ENCODE data around the gene SPEG.

The SPEG gene

DNA sequence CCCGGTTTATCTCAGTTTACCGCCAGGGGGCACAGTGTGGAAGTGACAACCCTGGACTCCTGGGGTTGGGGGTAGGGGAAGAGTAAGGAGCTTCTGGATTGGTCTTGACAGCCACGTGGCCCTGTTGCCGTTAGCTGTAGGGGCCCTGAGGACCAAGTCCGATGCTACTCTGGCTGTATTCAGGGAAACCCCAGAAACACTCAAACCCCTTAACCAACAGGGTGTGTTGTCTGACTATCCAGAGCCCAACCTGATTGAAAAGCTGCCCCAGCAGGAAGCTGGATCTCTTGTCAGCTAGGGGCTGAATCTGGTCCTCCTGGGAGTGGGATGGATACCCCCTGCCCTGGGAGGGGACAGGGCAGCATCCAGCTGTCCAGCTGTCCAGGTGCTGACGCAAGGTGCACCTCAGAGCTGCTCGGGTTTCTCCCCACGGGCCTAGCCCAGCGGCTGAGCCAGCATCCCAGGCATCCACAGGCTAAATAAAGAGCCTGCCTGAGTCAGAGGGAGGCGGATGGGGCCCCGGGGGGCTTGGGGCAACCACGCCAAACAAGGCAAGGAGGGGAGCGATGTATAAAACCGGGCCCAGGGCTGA lies 61.0 kb downstream of the SPEG start:
- H3K27ac ChIP-seq = no peak overlapping the region
- TF ChIP-seq, protein P1, sequence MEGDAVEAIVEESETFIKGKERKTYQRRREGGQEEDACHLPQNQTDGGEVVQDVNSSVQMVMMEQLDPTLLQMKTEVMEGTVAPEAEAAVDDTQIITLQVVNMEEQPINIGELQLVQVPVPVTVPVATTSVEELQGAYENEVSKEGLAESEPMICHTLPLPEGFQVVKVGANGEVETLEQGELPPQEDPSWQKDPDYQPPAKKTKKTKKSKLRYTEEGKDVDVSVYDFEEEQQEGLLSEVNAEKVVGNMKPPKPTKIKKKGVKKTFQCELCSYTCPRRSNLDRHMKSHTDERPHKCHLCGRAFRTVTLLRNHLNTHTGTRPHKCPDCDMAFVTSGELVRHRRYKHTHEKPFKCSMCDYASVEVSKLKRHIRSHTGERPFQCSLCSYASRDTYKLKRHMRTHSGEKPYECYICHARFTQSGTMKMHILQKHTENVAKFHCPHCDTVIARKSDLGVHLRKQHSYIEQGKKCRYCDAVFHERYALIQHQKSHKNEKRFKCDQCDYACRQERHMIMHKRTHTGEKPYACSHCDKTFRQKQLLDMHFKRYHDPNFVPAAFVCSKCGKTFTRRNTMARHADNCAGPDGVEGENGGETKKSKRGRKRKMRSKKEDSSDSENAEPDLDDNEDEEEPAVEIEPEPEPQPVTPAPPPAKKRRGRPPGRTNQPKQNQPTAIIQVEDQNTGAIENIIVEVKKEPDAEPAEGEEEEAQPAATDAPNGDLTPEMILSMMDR (conservative IDR thresholded peaks at IDR 0.05) = peak; percentile 67

DNA sequence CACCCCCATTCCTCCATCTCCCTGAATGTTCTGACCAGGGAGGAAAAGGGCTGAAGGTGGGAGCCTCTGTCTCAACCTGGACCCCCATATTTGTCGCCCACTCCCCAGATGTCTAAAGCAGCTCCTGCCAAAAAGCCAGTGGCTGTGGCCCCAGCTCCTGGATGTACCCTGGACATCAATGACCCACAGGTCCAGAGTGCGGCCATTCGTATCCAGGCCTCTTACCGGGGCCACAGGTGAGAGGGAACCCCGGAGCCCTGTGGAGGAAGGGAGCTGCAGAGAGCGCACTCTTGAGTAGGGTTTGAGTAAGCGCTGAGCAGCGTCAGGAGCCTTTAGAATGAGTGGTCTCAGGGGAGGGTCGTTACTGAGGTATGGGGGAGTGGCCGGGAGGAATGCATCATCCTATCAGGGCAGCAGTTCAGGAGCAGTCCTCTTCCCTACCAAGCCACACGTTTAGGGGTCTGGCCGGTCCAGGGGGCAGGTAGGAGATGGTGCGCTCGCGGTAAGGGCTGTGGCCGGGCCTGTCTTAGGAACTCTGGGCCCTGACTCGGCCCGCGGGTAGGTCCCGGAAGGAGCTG lies 61.7 kb downstream of the SPEG start:
- TF ChIP-seq, protein P1 (conservative IDR thresholded peaks at IDR 0.05) = no peak
- H3K27ac ChIP-seq = no peak overlapping the region

DNA sequence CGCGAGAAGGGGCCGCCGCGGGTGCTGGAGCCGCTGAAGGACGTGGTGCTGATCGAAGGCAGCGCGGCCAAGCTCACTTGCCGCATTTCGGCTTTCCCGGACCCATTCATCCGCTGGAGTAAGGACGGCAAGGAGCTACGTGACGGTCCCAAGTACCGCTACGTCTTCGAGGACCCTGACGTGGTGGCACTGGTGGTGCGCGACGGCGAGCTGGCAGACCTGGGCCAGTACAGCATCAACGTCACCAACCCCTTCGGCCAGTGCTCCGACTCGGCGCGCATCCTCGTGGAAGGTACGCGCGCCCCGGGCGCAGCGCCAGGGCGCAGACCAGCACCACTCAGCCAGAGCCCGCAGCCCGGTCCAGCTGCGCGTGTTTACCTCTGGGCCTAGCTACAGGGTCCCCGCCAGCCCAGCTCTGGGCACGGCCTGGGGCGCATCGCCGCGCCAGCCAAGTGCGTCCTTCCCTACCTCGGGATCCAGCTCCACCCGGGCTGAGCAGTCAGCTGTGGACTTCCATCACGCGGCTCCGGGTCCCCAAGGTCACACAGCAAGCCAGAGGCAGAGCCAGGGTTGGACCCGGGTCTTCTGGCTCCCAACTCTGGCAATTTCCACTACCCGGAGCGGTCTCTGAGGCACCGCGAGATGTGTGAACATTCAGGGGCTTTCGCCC lies 62.3 kb downstream of the SPEG start:
- TF ChIP-seq, protein P1 (conservative IDR thresholded peaks at IDR 0.05) = no peak
- H3K27ac ChIP-seq = peak overlapping the region; percentile 71; the same call in 1 of the 2 replicates

DNA sequence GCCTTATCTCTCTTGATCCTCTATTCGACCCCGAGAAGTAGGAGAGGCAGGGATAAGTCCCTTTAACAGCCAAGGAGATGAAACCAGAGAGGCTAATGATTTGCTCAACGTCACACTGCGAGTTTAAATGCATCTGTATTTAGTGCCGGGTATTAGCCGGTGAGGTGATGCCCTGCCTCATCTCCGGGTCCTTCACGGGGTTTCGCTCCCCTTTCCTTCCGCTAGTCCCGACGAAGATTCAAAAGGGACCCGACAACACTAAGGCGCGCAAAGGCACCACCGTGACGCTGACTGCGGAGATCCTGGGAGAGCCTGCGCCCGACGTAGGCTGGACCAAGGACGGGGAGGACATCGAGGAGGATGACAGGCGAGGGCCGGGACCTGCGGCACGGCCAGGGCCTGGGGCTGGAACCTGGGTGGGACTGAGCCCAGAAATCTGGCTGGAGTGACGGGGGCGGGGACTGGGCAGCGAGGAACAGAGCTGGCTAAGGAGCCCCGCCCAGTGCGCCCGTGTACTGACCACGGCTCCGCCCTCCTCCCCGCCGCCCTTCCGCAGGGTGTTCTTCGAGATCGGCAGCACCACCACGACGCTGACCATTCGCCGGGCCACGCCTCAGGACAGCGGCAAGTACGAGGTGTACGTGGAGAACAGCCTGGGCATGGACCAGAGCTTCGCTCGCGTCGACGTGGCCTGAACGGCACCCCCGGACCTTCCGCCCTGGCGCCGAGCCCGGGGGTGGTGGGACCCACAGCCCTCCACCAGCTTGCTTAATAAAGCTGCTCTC lies 63.0 kb downstream of the SPEG start:
- TF ChIP-seq, protein P1 (conservative IDR thresholded peaks at IDR 0.05) = no peak
- H3K27ac ChIP-seq = peak overlapping the region; percentile 71

DNA sequence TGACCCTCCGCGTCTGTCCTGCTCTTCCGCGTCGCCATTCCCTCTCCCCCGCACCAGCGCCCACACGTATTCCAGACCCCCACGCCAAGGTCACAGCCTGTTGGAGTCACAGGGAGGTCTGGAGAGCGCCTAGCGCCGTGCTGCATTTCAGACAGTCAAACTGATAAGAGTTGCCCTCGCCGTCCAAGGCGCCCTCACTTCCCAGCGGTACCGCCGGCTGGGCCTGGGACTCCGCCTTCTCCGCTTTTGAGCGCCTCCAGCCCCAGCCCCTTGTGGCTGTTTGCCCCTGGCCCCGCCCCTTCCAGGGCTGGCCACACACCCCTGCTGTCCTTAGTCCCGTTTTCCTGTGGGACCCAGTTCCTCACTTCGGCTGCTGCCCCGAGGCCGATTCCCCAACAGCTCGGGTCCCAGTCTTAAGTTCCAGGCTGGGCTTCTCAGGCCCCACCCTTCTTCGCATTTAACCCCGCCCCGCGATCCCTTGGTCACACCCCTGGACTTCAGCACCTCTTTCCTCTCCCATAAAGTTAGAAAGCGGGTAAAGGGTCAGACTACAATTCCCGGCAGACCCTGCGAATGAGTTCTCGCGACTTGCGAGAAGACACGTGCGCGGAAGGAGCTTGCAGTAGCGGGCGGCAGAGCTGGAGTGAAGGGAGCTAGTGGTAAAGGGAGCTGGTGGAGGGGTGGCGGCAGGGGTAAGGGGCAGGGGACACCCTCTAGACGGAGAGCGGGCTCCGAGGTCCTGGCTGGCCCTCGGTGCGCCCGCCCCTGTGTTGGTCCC lies 63.8 kb downstream of the SPEG start, which contains the start of gene GMPPA:
Gene GMPPA (plus strand): TSS at position 612 of the 778 bp plus-strand sequence. CDS start 1,085 bp downstream, outside the sequence.
- TF ChIP-seq, protein P1 (conservative IDR thresholded peaks at IDR 0.05) = no peak
- H3K27ac ChIP-seq = peak within 1 kb of the TSS; percentile 71

DNA sequence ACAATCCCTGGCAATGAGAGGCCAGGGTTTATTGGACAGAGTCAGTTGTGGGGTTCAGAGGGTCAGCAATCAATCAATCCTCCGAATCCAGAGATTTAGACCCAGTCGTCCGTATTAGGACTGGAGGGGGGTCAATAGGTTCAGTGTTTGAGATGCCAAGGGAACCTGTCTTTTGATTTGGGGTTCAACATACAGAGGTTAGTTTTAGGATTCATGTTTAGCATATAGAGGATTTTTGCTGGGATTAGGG lies 64.3 kb downstream of the SPEG start:
- TF ChIP-seq, protein P1 (conservative IDR thresholded peaks at IDR 0.05) = no peak
- H3K27ac ChIP-seq = peak overlapping the region; percentile 71

Measured in VCaP (cell line).